Activated CD8-positive, alpha-beta memory T cell treated with anti-CD3 and anti-CD28 coated beads, Interleukin-2, amount 50 U/mL, for 24 hours (primary cell): ENCODE data around the gene SCN2A.
"Not testable (repeated sequence)": the region's sequence is repeated elsewhere in the genome, so short reads cannot be mapped to it uniquely, and the experiment has no call there.

Experiments used
- DNase-seq: peaks from one replicate; pipeline ENCODE4 v3.0.0-alpha.2; 2020; ENCODE audit errors: extremely low read depth

SCN2A gene

GRCh38 chr2:165328272-165328671, 89.1 kb downstream of the SCN2A start:
- no peak for DNase-seq

GRCh38 chr2:165344276-165344675, 105.1 kb downstream of the SCN2A start:
- not testable (repeated sequence) for DNase-seq

GRCh38 chr2:165348441-165348840, 109.2 kb downstream of the SCN2A start:
- no peak for DNase-seq

GRCh38 chr2:165349181-165349580, 110.0 kb downstream of the SCN2A start:
- no peak for DNase-seq

GRCh38 chr2:165357758-165358157, 118.5 kb downstream of the SCN2A start:
- no peak for DNase-seq

GRCh38 chr2:165361514-165361913, 122.3 kb downstream of the SCN2A start:
- no peak for DNase-seq

- DNase-seq: no peak
Observed at GRCh38 chr2:165369131-165369897, 130.1 kb downstream of the SCN2A start.

- DNase-seq: no peak
Observed at GRCh38 chr2:165369898-165370296, 130.7 kb downstream of the SCN2A start.

GRCh38 chr2:165371356-165371755, 132.1 kb downstream of the SCN2A start:
- no peak for DNase-seq

GRCh38 chr2:165373278-165374010, 134.2 kb downstream of the SCN2A start:
- DNase-seq: no peak

- no peak for DNase-seq
Observed at GRCh38 chr2:165376571-165376975, 137.4 kb downstream of the SCN2A start.

GRCh38 chr2:165382362-165382761, 143.1 kb downstream of the SCN2A start:
- no peak for DNase-seq

GRCh38 chr2:165390875-165391274, 151.7 kb downstream of the SCN2A start:
- DNase-seq: no peak

- no peak for DNase-seq
Observed at GRCh38 chr2:165391791-165392190, 152.6 kb downstream of the SCN2A start.

- not testable (repeated sequence) for DNase-seq
Observed at GRCh38 chr2:165398603-165399002, 159.4 kb downstream of the SCN2A start.

GRCh38 chr2:165401285-165401852, 162.2 kb downstream of the SCN2A start:
- DNase-seq: no peak

GRCh38 chr2:165402162-165402561, 162.9 kb downstream of the SCN2A start:
- DNase-seq: no peak

- DNase-seq: no peak
Observed at GRCh38 chr2:165406173-165406572, 167.0 kb downstream of the SCN2A start.

GRCh38 chr2:165407466-165407865, 168.3 kb downstream of the SCN2A start:
- DNase-seq: no peak

GRCh38 chr2:165408186-165408585, 169.0 kb downstream of the SCN2A start:
- no peak for DNase-seq

GRCh38 chr2:165410276-165410675, 171.1 kb downstream of the SCN2A start:
- DNase-seq: no peak

GRCh38 chr2:165414187-165414586, 175.0 kb downstream of the SCN2A start:
- DNase-seq: no peak

- DNase-seq: no peak
Observed at GRCh38 chr2:165417009-165417408, 177.8 kb downstream of the SCN2A start.
